HG02870 (cell line): ENCODE measurements around the gene MGAT4A.

Experiments
- ATAC-seq: cut with Tn5 transposase; IDR thresholded peaks from one replicate; pipeline ENCODE4 v1.9.1; 2021; ENCODE audit warnings: mild to moderate bottlenecking, moderate library complexity; ENCODE audit not compliant: unreplicated experiment

MGAT4A gene

GRCh38 chr2:98577313-98577712 is 153.6 kb downstream of the MGAT4A start:
- ATAC-seq, result no peak

GRCh38 chr2:98576666-98577312 is 154.1 kb downstream of the MGAT4A start:
- ATAC-seq, result no peak

- ATAC-seq, result no peak
Measured at GRCh38 chr2:98573426-98573825, 157.5 kb downstream of the MGAT4A start.

GRCh38 chr2:98572676-98573075 is 158.3 kb downstream of the MGAT4A start:
- no peak for ATAC-seq

- ATAC-seq, result no peak
Measured at GRCh38 chr2:98572211-98572610, 158.7 kb downstream of the MGAT4A start.

- ATAC-seq, result no peak
Measured at GRCh38 chr2:98571796-98572195, 159.1 kb downstream of the MGAT4A start.

- no peak for ATAC-seq
Measured at GRCh38 chr2:98571121-98571701, 159.7 kb downstream of the MGAT4A start.

- ATAC-seq, result no peak
Measured at GRCh38 chr2:98570356-98570755, 160.6 kb downstream of the MGAT4A start.

GRCh38 chr2:98569915-98570314 is 161.0 kb downstream of the MGAT4A start:
- no peak for ATAC-seq

- no peak for ATAC-seq
Measured at GRCh38 chr2:98569197-98569793, 161.6 kb downstream of the MGAT4A start.
